GM21737 (cell line): Measurements from ENCODE around the gene TANGO6.
A peak's percentile ranks its signal among the peaks of the same experiment; 100 is the strongest.
"Not testable (repeated sequence)": the region's sequence is repeated elsewhere in the genome, so short reads cannot be mapped to it uniquely, and the experiment has no call there.

Experiments
- ATAC-seq: cut with Tn5 transposase; IDR thresholded peaks from one replicate; pipeline ENCODE4 v1.9.1; 2021; ENCODE audit warnings: mild to moderate bottlenecking, moderate library complexity; ENCODE audit not compliant: unreplicated experiment

Gene TANGO6

DNA sequence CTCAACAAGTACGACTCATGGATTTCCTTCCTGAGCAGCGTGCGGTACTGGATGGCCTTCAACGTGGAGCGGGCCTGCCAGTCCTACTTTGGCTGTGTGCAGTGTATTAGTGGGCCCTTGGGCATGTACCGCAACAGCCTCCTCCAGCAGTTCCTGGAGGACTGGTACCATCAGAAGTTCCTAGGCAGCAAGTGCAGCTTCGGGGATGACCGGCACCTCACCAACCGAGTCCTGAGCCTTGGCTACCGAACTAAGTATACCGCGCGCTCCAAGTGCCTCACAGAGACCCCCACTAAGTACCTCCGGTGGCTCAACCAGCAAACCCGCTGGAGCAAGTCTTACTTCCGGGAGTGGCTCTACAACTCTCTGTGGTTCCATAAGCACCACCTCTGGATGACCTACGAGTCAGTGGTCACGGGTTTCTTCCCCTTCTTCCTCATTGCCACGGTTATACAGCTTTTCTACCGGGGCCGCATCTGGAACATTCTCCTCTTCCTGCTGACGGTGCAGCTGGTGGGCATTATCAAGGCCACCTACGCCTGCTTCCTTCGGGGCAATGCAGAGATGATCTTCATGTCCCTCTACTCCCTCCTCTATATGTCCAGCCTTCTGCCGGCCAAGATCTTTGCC lies 271.1 kb downstream of the TANGO6 start:
- no peak for ATAC-seq

DNA sequence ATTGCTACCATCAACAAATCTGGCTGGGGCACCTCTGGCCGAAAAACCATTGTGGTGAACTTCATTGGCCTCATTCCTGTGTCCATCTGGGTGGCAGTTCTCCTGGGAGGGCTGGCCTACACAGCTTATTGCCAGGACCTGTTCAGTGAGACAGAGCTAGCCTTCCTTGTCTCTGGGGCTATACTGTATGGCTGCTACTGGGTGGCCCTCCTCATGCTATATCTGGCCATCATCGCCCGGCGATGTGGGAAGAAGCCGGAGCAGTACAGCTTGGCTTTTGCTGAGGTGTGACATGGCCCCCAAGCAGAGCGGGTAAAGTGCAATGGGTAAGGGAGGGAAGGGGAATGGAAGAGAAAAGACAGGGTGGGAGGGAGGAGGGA lies 271.6 kb downstream of the TANGO6 start:
- ATAC-seq, result no peak

DNA sequence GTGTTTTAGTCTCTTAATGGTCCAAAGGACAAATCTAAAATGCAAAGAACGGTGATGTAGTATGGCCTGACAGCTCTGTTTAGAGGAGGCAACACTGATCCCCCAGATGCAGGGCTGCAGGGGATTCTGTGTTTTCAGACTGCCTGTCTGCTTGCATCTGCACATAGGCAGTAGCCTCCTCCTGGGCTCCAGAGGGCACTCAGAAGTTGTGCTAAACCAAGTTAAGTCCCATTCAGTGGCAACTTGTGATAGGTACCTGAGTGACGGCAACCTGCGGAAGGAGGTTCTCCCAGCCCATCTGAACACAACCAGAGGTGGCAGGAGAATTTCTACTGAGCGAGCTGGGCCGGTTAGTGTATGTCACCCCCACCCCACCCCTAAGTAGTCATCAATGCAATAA lies 272.0 kb downstream of the TANGO6 start:
- ATAC-seq, result no peak

DNA sequence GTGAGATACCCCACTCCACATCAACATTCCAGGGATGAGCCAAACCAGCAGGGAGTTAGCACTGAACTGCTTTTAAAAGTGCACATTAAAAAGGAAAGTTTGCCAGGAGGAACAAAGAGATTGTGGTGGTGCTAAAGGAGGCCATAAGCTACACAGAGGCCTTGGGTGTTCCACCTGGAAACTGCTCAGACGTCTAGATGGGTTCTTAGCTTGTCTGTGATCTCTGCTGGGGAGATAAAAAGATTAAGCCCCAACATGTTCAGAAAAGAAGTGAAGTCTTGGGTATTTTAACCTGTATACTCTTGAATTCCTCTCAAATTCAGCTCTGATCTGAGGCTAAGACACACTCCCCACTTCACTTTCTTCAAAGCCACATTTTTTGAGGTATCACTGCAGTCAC lies 272.5 kb downstream of the TANGO6 start:
- no peak for ATAC-seq

DNA sequence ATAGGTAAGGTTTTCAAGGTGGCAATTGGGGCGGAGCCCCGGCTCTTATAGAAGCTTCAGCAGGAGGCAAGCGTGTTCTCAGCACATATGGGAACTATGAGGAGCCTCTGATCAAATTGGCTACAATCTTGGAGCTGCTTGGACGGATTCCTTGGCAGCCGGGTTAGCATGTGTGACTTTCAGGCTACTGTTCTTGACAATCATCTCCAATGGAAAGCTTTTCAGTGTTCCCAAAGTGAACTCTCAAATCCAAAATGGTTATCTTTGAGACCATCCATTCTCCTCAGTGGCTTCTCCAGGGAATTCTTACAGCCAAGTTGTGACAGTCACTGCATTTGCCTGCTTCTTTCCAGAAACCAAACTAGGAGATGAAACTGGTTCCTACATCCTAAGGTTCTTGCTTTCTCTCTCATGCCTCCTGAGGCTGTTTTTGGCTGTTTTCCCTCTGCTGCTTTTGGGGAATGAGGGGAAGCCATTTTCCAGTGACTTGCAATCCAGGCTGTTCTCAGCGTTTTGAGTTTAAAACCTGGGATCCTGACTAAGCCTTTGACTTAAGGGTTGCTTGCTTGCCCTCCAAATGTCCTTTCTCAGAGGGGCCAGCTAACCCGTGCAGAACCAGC lies 273.0 kb downstream of the TANGO6 start:
- ATAC-seq, result no peak

DNA sequence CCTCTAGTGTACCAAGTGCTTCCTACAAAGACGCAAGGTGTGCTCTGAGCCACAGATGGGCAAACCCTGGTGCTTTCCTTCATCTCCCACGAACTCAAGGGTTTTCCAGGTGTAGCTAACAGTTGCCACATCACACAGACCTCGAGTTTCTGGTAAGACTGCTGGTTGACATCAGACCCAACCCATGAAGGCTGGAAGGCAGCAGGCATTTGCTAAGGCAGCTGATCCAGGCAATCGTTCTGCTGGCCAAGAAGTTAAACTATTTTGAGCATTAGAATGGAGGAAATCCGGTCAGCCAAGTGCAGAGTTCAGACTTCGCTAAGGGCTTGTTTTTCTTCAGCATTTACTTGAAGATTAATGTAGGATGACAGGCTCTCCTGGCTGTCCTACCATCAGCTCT lies 273.6 kb downstream of the TANGO6 start:
- no peak for ATAC-seq

DNA sequence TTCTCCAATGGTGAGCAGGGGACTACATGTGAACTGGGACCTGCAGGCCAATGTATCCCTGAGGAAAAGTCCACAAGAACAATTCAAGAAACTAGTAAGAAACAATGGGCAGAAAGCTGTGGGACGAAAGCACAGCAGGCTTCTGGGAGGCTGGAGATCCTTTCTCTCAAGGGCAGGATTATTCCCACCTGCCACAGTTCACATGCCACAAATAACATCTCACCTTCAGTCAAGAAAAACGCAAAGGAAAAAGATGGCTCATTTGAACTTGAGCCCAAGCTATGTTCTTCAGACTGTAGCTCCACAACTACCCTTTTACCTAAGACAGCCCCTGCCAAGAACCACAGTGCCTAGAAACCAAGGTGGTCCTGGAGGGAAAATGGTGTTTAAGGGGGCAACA lies 275.1 kb downstream of the TANGO6 start:
- no peak for ATAC-seq

DNA sequence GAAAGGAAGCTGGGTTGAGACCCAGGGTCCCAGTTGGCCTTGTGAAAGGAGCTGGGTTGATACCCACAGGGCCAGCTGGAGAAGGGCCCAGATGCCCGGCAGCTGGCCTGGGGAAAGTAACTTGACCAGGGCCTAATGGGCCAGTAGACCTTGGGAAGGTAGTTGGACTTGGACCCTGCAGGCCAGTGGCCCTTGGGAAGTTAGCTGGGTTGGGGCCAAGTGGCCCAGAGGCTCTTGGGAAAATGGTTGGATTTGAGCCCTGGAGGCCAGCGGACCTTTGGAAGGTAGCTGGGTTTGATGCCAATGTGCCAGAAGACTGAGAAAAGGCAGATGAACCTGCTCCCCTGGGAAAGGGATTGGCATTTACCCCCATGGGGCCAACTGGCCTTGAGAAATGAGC lies 275.7 kb downstream of the TANGO6 start:
- no peak for ATAC-seq

DNA sequence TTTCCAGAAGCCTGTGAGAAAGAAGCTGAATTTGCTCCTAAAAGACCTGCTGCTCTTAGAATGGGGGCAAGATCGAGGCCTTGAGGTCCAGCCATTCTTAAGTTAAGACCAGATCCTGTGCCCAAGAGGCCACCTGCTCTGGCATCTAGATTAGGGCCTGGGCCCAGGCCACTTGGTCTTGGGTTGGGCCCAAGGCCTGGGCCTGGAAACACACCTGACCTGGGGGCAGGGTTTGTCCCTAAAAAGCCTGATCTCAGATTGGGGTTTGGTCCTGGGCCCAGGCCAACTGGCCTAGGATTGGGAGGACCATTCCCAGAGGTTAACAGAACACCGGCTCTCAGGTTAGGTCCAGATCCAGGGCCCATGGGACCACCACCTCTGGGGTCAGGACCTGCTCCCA lies 276.2 kb downstream of the TANGO6 start:
- no peak for ATAC-seq

DNA sequence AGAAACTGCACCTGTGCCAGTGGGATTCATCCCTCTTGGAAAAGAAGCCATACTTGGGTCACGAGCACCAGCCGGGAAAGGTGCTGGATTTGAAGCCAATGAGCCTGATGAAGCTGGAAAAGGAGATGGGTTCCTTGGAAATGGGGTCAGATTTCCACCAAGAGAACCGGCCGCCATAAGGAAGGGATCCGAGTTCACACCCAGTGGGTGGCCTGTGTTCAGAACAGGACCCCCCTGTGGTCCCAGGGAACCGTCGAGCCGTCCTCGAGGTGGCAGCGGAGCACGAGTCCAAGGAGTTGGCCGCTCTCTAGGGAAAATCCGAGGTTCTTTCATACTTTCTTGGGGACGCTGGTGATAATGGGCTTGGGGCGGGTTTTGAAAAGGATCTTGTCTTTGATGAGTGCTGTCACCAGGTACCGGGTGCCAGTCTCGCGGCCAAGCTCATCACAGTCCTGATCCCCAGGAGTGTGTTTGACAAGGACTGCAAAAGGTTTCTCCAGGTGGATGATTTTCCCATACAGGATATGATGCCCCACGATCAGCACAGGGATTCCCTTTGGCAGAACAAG lies 276.8 kb downstream of the TANGO6 start:
- no peak for ATAC-seq

DNA sequence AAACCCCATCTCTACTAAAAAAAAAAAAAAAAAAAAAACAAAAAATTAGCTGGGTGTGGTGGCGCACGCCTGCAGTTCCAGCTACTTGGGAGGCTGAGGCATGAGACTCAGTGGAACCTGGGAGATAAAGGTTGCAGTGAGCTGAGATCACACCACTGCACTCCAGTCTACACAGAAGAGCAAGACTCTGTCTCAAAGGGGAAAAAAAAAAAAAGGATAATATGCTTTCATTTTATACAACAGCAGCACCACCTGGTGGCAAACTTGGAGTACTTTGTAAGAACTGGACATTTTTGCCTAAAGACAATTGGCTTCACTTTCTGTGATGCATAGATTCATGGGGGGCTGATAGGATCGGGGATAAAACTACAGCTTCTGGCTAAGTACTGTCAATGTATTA lies 280.6 kb downstream of the TANGO6 start:
- no peak for ATAC-seq

DNA sequence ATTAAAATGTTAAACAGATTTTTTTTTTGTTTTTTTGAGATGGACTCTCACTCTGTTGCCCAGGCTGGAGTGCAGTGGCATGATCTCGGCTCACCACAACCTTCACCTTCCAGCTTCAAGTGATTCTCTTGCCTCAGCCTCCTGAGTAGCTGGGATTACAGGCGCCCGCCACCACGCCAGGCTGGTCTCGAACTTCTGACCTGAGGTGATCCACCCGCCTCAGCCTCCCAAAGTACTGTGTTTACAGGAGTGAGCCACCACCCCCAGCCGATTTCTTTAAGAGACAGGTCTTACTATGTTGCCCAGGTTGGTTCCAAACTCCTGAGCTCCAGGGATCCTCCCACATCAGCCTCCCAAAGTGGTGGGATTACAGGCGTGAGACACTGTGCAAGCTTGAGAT lies 281.1 kb downstream of the TANGO6 start:
- not testable (repeated sequence) for ATAC-seq

DNA sequence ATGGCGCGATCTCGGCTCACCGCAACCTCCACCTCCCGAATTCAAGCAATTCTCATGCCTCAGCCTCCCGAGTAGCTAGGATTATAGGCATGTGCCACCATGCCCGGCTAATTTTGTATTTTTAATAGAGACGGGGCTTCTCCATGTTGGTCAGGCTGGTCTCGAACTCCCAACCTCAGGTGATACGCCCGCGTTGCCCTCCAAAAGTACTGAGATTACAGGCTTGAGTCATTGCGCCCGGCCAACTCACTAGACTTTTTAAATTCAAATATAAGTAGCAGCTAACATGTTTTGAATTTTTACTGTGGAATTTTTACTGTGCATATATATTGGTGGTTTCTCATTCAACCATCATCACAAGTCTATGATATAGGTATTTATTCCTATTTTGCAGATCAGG lies 281.6 kb downstream of the TANGO6 start:
- ATAC-seq, result not testable (repeated sequence)

DNA sequence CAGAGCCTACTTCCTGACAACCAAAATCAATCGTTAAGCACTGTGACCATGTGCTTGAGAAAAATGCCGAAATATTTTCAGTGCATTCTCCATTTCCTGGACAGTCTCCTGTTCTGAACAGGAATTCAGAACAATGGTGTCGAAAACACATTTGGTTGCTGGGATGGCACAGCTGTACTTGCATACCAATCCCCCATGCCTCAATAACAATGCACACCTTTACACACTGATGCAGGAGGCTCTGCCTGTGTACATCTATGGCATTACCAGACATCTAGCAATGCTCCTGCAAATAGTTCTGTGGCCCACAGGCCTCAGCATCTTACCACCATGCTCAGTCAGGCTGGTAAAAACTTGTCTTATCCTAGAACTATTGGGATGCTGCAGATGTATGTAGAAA lies 282.9 kb downstream of the TANGO6 start:
- ATAC-seq, result no peak

DNA sequence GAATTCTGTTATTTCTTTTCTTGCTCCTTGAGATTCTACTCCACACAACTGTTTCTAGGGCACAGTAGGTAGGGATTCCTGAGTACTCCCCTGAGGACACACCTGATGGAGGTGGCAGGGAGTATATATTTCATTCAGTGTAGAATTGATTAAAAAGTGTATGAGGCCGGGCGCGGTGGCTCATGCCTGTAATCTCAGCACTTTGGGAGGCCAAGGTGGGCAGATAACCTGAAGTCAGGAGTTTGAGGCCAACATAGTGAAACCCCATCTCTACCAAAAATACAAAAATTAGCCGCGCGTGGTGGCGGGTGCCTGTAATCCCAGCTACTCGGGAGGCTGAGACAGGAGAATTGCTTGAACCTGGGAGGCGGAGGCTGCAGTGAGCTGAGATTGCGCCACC lies 283.5 kb downstream of the TANGO6 start:
- ATAC-seq, result not testable (repeated sequence)

DNA sequence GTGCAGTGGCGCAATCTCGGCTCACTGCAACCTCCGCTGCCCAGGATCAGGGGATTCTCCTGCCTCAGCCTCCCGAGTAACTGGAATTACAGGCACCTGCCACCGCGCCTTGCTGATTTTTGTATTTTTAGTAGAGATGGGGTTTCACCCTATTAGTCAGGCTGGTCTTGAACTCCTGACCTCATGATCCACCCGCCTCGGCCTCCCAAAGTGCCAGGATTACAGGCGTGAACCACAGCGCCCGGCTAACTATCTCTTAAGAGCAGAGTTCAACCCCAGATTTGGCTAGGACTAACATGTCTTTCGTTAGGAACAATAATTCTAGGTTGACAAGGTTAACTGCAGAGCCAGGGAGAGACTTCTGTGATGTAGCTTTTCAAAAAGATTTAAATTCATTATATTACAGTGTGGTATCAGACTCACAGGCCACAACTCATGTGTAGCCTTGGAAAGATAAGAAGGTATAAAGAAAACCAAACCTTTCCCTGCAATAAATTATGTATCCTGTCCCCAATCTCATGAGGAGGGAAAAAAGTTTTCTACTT lies 284.7 kb downstream of the TANGO6 start:
- ATAC-seq, result no peak

DNA sequence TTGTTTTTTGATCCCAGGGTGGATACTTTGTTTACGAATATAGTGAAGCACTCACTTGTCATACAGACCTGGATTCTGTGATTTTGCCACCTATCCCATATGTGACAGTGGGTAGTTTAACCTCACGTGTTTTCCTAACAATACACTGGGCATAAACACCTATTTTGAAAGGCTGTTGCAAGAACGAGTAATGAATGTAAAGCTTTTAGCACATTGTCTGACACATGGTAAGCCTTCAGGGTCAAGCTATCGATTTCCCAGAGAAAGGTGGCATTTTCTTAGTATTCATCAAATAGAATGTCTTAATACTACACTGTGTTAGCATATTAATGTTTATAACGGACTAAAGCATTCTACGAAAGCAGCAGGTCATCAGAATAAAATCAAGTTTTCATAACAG lies 287.1 kb downstream of the TANGO6 start:
- ATAC-seq, result no peak

DNA sequence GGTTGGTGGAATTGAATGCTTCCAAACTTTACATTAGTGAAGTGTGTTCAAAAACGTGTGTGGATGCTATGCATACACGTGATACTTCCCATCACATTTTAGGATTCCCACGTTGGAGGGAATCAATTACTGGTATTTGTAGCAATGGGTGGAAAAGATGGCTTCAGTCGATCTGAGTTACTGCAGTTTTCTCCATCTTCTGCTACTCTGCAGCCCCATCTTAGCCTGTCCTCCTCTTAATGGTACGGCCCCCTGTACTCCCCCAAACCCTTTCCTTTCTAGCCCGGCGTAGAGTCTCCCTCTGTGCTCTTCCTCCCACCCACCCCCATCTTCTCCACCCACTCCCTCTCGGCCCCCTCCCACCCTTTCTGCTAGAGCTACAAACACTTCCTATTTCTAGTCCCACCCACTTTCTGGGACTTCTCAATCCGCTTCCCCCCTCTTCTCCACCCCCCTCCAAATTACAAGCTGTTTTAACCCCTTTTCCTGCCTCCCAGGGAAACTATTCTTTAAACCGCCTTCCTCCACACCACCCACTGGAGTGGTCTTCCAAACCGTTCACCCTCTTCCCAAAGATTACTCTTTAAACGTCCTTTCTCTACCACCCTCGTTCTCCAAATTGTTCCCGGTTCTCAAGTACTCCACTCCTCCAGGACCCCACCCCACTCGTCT lies 288.0 kb downstream of the TANGO6 start:
- no peak for ATAC-seq

DNA sequence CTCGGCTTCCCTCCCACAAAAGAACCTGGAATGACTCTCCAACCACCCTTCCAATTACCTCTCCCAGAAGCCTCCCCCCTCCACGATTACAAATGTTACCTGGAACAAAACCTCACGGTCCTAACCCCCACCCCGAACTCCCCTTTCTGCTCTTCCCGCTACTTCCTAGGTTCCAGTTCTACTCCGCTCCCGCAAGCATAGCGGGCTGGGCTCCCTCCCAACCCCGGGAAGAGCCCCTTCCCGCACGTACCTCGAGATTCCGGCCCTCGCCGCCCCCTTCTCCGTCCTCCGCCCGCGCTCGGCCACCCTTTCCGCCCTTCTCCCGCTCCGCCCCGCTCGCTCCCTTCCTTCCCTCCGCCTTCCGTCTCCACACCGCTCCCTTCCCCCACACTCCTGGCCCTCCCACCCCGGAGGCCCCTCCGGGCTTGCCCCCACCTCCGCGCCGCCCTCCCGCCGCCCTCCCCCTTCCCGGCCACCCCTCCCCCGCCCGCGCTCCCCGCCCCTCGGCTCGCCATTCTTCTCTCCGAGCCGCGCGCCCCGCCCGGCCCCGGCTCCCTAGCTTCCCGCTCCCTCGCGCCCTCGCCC lies 288.6 kb downstream of the TANGO6 start:
- ATAC-seq, result peak; percentile 37

DNA sequence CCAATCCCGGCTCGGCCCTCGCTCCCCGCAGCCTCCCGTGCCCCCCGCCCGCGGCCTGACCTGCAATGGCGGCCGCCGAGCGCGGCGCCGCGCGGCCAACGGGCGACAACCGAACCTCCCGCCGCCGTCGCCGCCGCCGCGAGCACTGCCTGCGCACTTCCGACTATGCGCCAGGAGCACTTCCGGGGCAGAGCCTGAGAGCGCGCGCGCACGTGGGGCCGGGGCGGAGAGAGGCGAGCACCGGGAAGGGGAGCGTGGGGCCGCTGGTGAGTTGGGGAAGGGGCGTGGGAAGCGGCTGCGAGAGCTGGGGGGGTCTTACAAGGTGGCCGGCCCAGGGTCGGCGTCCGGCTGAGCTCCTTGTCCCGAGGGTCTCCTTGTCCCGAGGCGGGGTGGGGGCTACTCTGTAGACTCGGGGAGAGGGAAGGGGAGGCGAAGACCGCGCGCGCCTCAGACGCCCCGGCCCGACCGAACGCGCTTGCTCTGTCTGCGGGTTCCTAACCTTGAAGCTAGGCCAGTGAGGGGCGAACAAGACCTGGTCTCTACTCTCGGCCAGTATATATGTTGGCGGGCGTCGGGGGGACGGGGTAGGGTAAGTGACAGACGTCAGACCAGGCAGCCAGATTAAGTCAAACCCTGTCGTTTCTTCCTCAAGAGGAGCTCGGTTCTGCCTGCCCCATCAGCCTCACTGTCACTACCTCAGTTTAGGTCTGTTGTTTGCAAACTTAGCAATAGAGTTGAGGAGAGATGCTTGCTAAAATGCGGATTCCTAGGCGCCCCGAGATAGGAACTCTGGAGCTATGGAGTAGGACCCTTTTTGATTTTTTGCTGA lies 289.3 kb downstream of the TANGO6 start, which contains the start of the genes CHTF8 and UTP4:
Gene CHTF8 (minus strand): TSS at position 165 of the 829 bp plus-strand sequence. CDS start 11,130 bp downstream, outside the sequence.
Gene UTP4 (plus strand): TSS at position 226 of the 829 bp plus-strand sequence. CDS start 811 bp downstream, outside the sequence.
- ATAC-seq, result peak; percentile 85
